GM18502 (cell line): ENCODE results near the gene KRTAP10-8.
"Not testable (repeated sequence)": the region's sequence is repeated elsewhere in the genome, so short reads cannot be mapped to it uniquely, and the experiment has no call there.

ENCODE experiments used
- ATAC-seq: cut with Tn5 transposase; IDR thresholded peaks from one replicate; pipeline ENCODE4 v1.9.1; 2021; ENCODE audit warnings: mild to moderate bottlenecking; ENCODE audit not compliant: unreplicated experiment, poor library complexity

KRTAP10-8 gene, protein sequence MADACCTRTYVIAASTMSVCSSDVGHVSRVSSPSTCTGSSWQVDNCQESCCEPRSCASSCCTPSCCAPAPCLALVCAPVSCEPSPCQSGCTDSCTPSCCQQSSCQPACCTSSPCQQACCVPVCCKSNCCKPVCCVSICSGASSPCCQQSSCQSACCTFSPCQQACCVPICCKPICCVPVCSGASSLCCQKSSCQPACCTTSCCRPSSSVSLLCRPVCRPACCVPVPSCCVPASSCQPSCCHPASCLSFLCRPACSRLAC

GRCh38 chr21:44612029-44612486, at the start of gene KRTAP10-8:
Gene KRTAP10-8, plus strand, starts transcription at chr21:44612079. Its CDS starts 22 bp downstream, at chr21:44612101.
- ATAC-seq = no peak

GRCh38 chr21:44564099-44564498, 47.8 kb upstream of the KRTAP10-8 start:
- ATAC-seq = no peak

- no peak for ATAC-seq
Observed at GRCh38 chr21:44564886-44565598, 46.8 kb upstream of the KRTAP10-8 start.

DNA sequence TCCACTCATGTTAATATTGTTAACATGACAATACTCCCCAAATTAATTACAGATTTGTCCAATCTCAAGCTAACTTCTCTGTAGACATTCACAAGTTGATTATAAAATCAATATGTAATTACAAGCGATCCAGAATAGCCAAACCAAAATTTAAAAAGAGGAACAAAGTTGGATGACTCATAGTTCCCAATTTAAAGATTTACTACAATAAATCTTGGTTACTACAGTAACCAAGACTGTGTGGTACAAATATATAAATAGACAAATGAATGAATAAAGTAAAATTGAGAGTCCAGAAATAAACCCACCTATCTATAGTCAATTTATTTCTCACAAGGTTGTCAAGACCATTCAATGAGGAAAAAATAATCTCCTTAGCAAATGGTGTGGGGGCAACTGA, 45.5 kb upstream of the KRTAP10-8 start:
- ATAC-seq = no peak

GRCh38 chr21:44567481-44568171, 44.3 kb upstream of the KRTAP10-8 start:
- no peak for ATAC-seq

- no peak for ATAC-seq
Observed at GRCh38 chr21:44568261-44568660, 43.6 kb upstream of the KRTAP10-8 start.

- no peak for ATAC-seq
Observed at GRCh38 chr21:44568667-44569556, 43.0 kb upstream of the KRTAP10-8 start.

- ATAC-seq = no peak
Observed at GRCh38 chr21:44569861-44570517, 41.9 kb upstream of the KRTAP10-8 start.

DNA sequence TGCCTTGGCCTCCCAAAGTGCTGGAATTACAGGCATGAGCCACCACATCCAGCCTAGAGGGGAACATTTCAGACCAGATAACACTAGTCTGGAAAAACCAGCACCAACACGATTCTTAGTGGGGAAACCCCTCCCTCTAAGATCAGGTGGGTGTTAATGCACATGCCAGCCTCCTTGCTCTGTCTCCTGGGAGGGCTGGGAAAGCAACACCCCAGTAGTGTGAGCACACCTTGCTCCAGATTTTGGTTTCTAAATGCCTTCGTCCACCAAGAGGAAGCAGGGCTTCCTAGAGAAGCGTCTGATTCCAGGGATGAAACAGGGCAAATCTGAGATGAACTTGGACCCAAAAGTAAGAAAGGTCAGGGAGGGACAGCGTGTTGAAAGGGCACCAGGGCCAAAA, 40.6 kb upstream of the KRTAP10-8 start:
- no peak for ATAC-seq

GRCh38 chr21:44571844-44572782, 39.8 kb upstream of the KRTAP10-8 start:
- no peak for ATAC-seq

DNA sequence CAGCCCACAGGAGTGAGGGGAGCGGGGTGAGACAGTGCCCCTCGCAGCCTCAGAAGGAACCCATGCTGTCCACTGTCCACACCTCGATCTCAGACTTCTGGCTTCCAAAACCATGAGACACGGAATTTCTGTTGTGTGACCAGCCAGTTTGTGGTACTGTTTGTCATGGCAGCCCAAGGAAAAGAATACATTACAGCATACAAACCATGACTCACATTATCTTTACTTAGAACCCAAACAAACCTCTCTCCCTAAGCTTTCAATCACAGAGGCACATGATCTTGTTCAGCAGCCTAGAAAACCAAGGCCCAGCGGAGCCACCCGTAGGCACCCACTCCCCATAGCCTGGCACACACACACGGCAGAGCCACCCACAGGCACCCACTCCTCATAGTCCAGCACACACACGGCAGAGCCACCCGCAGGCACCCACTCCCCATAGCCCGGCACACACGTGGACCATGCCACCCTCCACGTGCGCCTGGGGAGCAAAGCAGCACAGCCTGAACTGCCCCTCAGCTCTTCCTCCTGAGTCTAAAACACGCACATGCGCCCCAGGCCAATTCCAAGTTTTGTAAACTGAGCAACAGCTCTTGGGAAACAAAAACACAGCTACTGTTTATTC, 38.8 kb upstream of the KRTAP10-8 start:
- ATAC-seq = no peak

GRCh38 chr21:44573630-44574456, 38.0 kb upstream of the KRTAP10-8 start, which contains the start of gene KRTAP10-4:
Gene KRTAP10-4, plus strand, starts transcription at chr21:44573729. Its CDS starts 30 bp downstream, at chr21:44573759.
- not testable (repeated sequence) for ATAC-seq

DNA sequence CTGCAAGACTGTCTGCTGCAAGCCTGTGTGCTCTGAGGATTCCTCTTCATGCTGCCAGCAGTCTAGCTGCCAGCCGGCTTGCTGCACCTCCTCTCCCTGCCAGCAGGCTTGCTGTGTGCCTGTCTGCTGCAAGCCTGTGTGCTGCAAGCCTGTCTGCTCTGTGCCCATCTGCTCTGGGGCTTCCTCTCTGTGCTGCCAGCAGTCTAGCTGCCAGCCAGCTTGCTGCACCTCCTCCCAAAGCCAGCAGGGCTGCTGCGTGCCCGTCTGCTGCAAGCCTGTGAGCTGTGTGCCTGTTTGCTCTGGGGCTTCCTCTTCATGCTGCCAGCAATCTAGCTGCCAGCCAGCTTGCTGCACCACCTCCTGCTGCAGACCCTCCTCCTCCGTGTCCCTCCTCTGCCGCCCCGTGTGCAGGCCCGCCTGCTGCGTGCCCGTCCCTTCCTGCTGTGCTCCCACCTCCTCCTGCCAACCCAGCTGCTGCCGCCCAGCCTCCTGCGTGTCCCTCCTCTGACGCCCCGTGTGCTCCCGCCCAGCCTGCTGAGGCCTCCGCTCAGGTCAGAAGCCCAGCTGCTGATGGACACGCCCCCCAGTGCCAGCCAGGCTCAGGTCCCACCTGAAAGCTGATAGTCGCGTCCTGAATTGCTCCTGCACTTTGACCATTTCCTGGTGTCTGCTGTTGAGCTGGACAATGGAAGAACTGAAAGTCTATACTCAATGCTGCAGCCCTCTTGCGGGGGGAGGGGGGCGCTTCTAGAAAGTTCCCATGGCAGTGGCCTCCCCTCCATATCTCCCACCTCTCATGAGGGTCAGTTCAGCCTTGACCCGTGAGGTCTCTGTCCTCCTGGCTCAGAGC, 37.2 kb upstream of the KRTAP10-8 start:
- no peak for ATAC-seq

DNA sequence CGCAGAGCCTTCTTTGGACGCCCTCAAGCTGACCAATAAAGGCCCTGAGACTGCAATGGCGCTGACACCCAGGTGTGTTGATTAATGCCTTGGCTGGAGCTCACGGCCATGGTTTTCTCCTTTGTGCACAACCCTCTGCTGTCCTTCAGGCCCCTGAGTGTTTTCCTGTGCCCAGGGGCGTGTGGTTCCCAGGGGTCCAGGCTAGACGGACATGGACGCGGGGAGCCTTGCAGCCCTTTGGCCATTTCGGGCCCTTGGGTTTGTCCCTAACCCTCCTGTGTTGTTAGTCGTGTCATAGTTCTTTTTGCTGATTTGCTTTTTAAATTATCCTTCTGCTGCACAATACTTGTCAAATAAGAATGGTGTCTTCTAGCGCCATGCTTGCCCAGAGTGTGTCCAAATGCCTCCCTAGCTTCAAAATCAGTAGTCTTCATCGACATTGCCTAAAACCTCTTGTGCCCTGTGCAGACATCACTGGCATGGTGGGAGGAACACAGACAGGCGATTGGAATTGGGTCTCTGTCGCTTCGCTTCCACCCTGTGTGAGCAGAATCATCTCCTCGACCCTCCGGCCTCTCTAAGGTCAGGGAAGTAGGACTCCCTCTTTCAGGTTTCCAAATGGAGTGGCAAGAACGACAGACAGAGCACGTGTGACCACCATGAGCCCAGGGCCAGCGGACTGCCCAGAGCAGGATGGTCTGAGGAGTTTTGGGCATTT, 36.4 kb upstream of the KRTAP10-8 start:
- ATAC-seq = no peak

DNA sequence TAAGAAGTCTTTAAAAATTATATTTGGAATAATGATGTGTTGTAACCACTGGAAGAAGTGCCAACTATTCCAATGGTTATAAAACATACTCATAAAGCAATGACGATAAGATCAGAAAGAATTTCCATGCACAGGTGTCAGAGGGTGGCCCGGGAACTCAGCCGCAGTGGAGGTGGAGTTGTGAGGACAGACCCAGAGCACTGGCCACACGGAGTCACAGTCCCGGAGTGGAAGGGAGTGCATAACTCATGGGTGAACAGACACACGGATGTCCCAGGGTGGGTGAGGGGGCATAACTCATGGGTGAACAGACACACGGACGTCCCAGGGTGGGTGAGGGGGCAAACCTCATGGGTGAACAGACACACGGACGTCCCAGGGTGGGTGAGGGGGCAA, 35.9 kb upstream of the KRTAP10-8 start:
- ATAC-seq = no peak
